ENCODE data around the gene ANAPC10. TPM values are rescaled to one million over a fixed set of nuclear protein-coding genes. Genes with fewer than 3 reads are reported as not detected.

Gene ANAPC10
- total and polyA plus RNA-seq, 7 donors = 11.3 to 31.4 (median 18.0) TPM

- intact Hi-C loops (cut with DNase I) = no loop called here
- 76 to 85% methylated on average over 2 of the region's 2 CpGs for WGBS, 2 donors
- no peak overlapping the region for H3K27ac ChIP-seq
- H3K27me3 ChIP-seq = no peaks in the 10 kb centered on the region
- peaks cover 0 to 34% (median 17%) of the 10 kb centered on the region in 4 donors for H3K36me3 ChIP-seq
- no peaks in the 10 kb centered on the region for H3K9me3 ChIP-seq
- no peak for TF ChIP-seq POLR2AphosphoS5 (IDR thresholded peaks at IDR 0.05)
- TF ChIP-seq, protein P1, sequence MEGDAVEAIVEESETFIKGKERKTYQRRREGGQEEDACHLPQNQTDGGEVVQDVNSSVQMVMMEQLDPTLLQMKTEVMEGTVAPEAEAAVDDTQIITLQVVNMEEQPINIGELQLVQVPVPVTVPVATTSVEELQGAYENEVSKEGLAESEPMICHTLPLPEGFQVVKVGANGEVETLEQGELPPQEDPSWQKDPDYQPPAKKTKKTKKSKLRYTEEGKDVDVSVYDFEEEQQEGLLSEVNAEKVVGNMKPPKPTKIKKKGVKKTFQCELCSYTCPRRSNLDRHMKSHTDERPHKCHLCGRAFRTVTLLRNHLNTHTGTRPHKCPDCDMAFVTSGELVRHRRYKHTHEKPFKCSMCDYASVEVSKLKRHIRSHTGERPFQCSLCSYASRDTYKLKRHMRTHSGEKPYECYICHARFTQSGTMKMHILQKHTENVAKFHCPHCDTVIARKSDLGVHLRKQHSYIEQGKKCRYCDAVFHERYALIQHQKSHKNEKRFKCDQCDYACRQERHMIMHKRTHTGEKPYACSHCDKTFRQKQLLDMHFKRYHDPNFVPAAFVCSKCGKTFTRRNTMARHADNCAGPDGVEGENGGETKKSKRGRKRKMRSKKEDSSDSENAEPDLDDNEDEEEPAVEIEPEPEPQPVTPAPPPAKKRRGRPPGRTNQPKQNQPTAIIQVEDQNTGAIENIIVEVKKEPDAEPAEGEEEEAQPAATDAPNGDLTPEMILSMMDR (IDR thresholded peaks at IDR 0.05) = no peak
- no peak for TF ChIP-seq EP300 (IDR thresholded peaks at IDR 0.05)
- no peak for TF ChIP-seq POLR2A (IDR thresholded peaks at IDR 0.05)
- H3K4me1 ChIP-seq = peaks cover 0 to 39% (median 30%) of the 10 kb centered on the region in 4 donors
- H3K4me3 ChIP-seq = no peak overlapping the region
- no peak for DNase-seq
Observed at GRCh38 chr4:145102619-145103018, 4.6 kb upstream of the ANAPC10 start.

DNA sequence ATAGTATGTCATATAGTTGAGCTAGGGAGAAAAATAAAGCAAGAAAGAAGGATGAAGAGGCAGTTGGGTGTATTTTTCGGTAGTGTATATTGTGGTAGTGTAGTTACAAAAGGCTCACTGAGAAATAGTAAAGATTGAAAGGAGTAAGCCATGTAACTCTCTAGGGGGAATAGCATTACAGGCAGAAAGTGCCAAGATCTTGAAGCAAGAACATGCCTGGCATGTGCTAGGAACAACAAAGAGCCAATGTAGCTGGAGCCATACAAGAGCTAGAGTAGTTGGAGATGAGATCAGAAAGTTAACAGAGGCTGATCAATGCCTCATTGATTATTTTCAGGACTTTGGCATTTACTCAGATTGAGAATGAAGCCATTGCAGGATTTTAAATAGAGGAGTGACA is 3.1 kb upstream of the ANAPC10 start:
- 96% methylated on average over 1 of the region's 1 CpG for WGBS, 2 donors
- H3K27me3 ChIP-seq = no peaks in the 10 kb centered on the region
- peaks cover 0 to 53% (median 43%) of the 10 kb centered on the region in 4 donors for H3K4me1 ChIP-seq
- no peak for DNase-seq
- H3K27ac ChIP-seq = no peak overlapping the region
- no peaks in the 10 kb centered on the region for H3K9me3 ChIP-seq
- H3K4me3 ChIP-seq = no peak overlapping the region
- no peak for TF ChIP-seq POLR2AphosphoS5 (IDR thresholded peaks at IDR 0.05)
- TF ChIP-seq, protein P1 (IDR thresholded peaks at IDR 0.05) = no peak
- no peak for TF ChIP-seq EP300 (IDR thresholded peaks at IDR 0.05)
- TF ChIP-seq POLR2A (IDR thresholded peaks at IDR 0.05) = no peak
- H3K36me3 ChIP-seq = peaks cover 0 to 19% (median 10%) of the 10 kb centered on the region in 4 donors
- intact Hi-C loops (cut with DNase I) = no loop called here

DNA sequence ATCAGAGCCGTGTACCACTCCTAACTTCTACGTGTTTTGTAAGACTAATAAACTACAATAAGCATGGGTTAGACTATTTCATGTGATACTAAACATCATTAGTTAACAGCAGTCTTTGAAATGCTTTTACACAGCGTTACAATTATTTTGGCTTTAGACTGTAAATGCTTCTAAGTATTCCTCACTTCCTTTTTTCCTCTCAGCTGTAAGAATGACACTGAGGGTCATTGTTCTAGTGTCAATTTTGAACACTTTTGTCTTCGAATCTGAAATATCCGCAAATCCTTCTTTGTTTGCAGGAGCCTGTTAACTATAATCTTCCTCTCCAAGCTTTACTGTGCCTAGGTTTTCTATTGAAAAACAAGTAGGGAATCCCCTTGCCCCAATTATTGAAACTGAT is 1.7 kb upstream of the ANAPC10 start:
- Histone ChIP-seq H3K36me3 (peaks cover 0 to 17% (median 2%) of the 10 kb centered on the region in 4 donors), H3K4me1 (peaks cover 0 to 53% (median 43%) of the 10 kb centered on the region in 4 donors), H3K27me3 (no peaks in the 10 kb centered on the region), H3K27ac (no peak overlapping the region), H3K9me3 (no peaks in the 10 kb centered on the region), H3K4me3 (peak overlapping the region in 2 of 4 donors; percentile 69 to 81)
- 12 to 14% methylated on average over 5 of the region's 5 CpGs for WGBS, 2 donors
- DNase-seq = no peak
- TF ChIP-seq, protein P1 (IDR thresholded peaks at IDR 0.05) = no peak
- TF ChIP-seq POLR2AphosphoS5 (IDR thresholded peaks at IDR 0.05) = no peak
- no peak for TF ChIP-seq POLR2A (IDR thresholded peaks at IDR 0.05)
- TF ChIP-seq EP300 (IDR thresholded peaks at IDR 0.05) = no peak
- intact Hi-C loops (cut with DNase I) = loop anchor here (2.0 to 10.0 kb wide), 4 partner anchors 81 to 1075 kb away; partner anchors contain the start of genes LSM6, MMAA and OTUD4

- H3K9me3 ChIP-seq = no peaks in the 10 kb centered on the region
- peak; percentile 70 for DNase-seq
- H3K4me3 ChIP-seq = peak overlapping the region; percentile 69 to 85 (median 78)
- WGBS, 2 donors = 0% methylated on average over 9 of the region's 9 CpGs
- peaks cover 0 to 22% (median 9%) of the 10 kb centered on the region in 4 donors for H3K36me3 ChIP-seq
- peak overlapping the region; percentile 86 to 94 (median 92) for H3K27ac ChIP-seq
- peaks cover 0 to 53% (median 43%) of the 10 kb centered on the region in 4 donors for H3K4me1 ChIP-seq
- no peaks in the 10 kb centered on the region for H3K27me3 ChIP-seq
- TF ChIP-seq POLR2AphosphoS5 (IDR thresholded peaks at IDR 0.05) (no peak), POLR2A (IDR thresholded peaks at IDR 0.05) (no peak), EP300 (IDR thresholded peaks at IDR 0.05) (no peak)
- TF ChIP-seq, protein P1 (IDR thresholded peaks at IDR 0.05) = no peak
- intact Hi-C loops (cut with DNase I) = loop anchor here (2.0 to 10.0 kb wide), 4 partner anchors 82 to 1076 kb away; partner anchors contain the start of genes LSM6, MMAA and OTUD4
Observed at GRCh38 chr4:145098675-145099037, 660 bp upstream of the ANAPC10 start.

Data from sigmoid colon (tissue), 7 donors.